Naive thymus-derived CD8-positive, alpha-beta T cell (primary cell): ENCODE measurements around the gene CACNA1C. TPM values are rescaled to one million over a fixed set of nuclear protein-coding genes. Genes with fewer than 3 reads are reported as not detected.

ENCODE experiments used
- ATAC-seq, 2 donors: fragments of 150-1000 bp; cut with Tn5 transposase in 1 of 2; sonication (Bioruptor Pico), chemical (Tn5 transposase) in 1 of 2; 1 replicate in 1 of 2; 2 replicates in 1 of 2; pipeline ENCODE4 v1.10.0; 2021; ENCODE audit warnings: mild to moderate bottlenecking in 2 of 2, moderate library complexity in 2 of 2
- POLR2A ChIA-PET: fragments of 350-600 bp; sonication (Branson Sonifier 250); formaldehyde crosslinking; loops from one replicate; lab custom pipeline; 2021; ENCODE audit warnings: antibody characterized with exemption; lab: Charles Lee
- DNase-seq, 10 donors: peaks; one replicate each; pipeline versions ENCODE4 v3.0.0 to v3.0.0-alpha.2; 2020 to 2022
- H3K27ac Mint-ChIP-seq, 10 donors: one replicate each; pipeline ENCODE4 v1.8.0; 2020 to 2022; ENCODE audit warnings: mild to moderate bottlenecking in 10 of 10, mixed read lengths in 10 of 10, moderate library complexity in 4 of 10, inconsistent platforms in 1 of 10
- H3K27me3 Mint-ChIP-seq, 5 donors: one replicate each; pipeline ENCODE4 v1.8.0; 2021 to 2022; ENCODE audit warnings: mixed read lengths in 5 of 5
- H3K36me3 Mint-ChIP-seq, 3 donors: one replicate each; pipeline ENCODE4 v1.8.0; 2020 to 2022; ENCODE audit warnings: mixed read lengths in 3 of 3, mild to moderate bottlenecking in 2 of 3, inconsistent platforms in 1 of 3
- H3K4me1 Mint-ChIP-seq, 4 donors: one replicate each; pipeline ENCODE4 v1.8.0; 2021 to 2022; ENCODE audit warnings: mixed read lengths in 4 of 4
- H3K4me3 Mint-ChIP-seq, 10 donors: one replicate each; pipeline ENCODE4 v1.8.0; 2020 to 2022; ENCODE audit warnings: mild to moderate bottlenecking in 10 of 10, mixed read lengths in 10 of 10, moderate library complexity in 6 of 10, inconsistent platforms in 1 of 10
- H3K9me3 Mint-ChIP-seq, 9 donors: one replicate each; pipeline ENCODE4 v1.8.0; 2020 to 2022; ENCODE audit warnings: mixed read lengths in 9 of 9, mild to moderate bottlenecking in 3 of 9, inconsistent platforms in 1 of 9, moderate library complexity in 1 of 9
- polyA plus RNA-seq, 3 donors: library from polyadenylated mRNA; unstranded; fragments of 300-500 nt; fragmentation: Illumina TruSeq; gene quantifications; one replicate each; pipeline ENCODE4 v1.2.3, GENCODE V29; 2021
- total RNA-seq, 8 experiments: library from RNA in 2 of 8; stranded (reverse) in 2 of 8; gene quantifications; one replicate each; pipeline ENCODE4 v1.2.3 and lab custom pipeline; 2021 to 2026

CACNA1C gene
- total and polyA plus RNA-seq, 5 experiments from 2014 or later, result 0.05 to 0.21 (median 0.16) TPM

GRCh38 chr12:2445968-2446367 lies 393.2 kb downstream of the CACNA1C start:
- Mint-ChIP-seq H3K27ac (no peak overlapping the region), H3K4me1 (peaks cover 0 to 5% (median 2%) of the 10 kb centered on the region in 4 donors), H3K36me3 (no peaks in the 10 kb centered on the region), H3K4me3 (no peak overlapping the region), H3K9me3 (peaks cover 0 to 2% (median 0%) of the 10 kb centered on the region in 9 donors), H3K27me3 (peaks cover 2 to 29% (median 13%) of the 10 kb centered on the region in 5 donors)
- DNase-seq (no peak), ATAC-seq (no peak)
- POLR2A ChIA-PET, result no interaction called here

- Mint-ChIP-seq H3K27ac (no peak overlapping the region), H3K36me3 (no peaks in the 10 kb centered on the region), H3K4me1 (peaks cover 0 to 5% (median 1%) of the 10 kb centered on the region in 4 donors), H3K4me3 (no peak overlapping the region), H3K27me3 (peaks cover 0 to 22% (median 13%) of the 10 kb centered on the region in 5 donors), H3K9me3 (peaks cover 0 to 2% (median 0%) of the 10 kb centered on the region in 9 donors)
- no peak for ATAC-seq
- no peak for DNase-seq
- POLR2A ChIA-PET, result no interaction called here
These were observed 395.1 kb downstream of the CACNA1C start for GRCh38 chr12:2447861-2448260.

DNA sequence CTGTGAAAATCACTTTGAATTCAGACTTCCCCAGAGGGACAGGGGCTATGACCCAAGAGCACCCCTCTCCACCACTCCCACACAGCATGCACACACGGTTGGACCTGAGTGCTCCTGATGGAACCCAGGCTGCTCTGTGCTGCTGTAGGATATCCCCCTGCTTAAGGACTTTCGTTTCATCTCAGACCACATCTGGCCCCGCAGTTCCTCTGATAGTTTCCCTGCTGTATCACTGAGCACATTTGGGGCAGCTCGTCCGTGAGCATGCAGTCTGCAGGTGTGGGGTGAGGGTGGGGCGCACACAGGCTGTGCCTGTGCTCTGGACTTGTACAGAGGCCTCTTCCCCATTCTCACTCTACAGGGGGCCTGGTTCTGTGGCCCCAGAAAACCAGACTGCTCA lies 396.8 kb downstream of the CACNA1C start:
- Mint-ChIP-seq H3K4me1 (peaks cover 0 to 5% (median 1%) of the 10 kb centered on the region in 4 donors), H3K27me3 (peaks cover 0 to 19% (median 13%) of the 10 kb centered on the region in 5 donors), H3K36me3 (no peaks in the 10 kb centered on the region), H3K4me3 (no peak overlapping the region), H3K9me3 (peaks cover 0 to 2% (median 0%) of the 10 kb centered on the region in 9 donors), H3K27ac (no peak overlapping the region)
- DNase-seq (no peak), ATAC-seq (no peak)
- POLR2A ChIA-PET, result no interaction called here

DNA sequence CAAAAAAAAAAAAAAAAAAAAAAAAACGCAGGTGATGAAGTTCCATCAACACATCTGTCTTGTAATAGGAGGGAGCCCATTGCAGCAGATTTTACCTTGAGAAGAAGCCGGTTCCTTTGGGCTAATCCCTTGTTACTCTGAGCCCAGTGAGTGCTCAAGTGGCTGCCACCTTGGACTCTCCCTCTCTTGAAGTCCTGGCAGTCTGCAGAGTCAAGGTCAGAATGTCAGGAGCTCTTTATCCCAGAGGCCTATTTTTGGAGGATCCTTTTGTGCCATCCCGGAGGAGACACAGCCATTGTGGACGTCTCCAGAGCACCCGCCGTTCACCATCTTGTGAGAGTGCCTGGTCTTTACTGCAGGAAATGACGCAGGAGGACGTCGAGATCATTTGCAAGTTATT lies 397.8 kb downstream of the CACNA1C start:
- POLR2A ChIA-PET, result no interaction called here
- H3K27ac Mint-ChIP-seq, result no peak overlapping the region

GRCh38 chr12:2451025-2451424 lies 398.2 kb downstream of the CACNA1C start:
- peaks cover 0 to 5% (median 1%) of the 10 kb centered on the region in 4 donors for H3K4me1 Mint-ChIP-seq
- POLR2A ChIA-PET, result no interaction called here
- H3K27me3 Mint-ChIP-seq, result peaks cover 0 to 8% (median 1%) of the 10 kb centered on the region in 5 donors
- H3K27ac Mint-ChIP-seq, result no peak overlapping the region
- no peak overlapping the region for H3K4me3 Mint-ChIP-seq
- no peak for ATAC-seq
- DNase-seq, result no peak
- no peaks in the 10 kb centered on the region for H3K9me3 Mint-ChIP-seq
- H3K36me3 Mint-ChIP-seq, result no peaks in the 10 kb centered on the region

More for the DNA sequence above, 397.8 kb downstream of the CACNA1C start:
- Mint-ChIP-seq H3K36me3 (no peaks in the 10 kb centered on the region), H3K9me3 (peaks cover 0 to 2% (median 0%) of the 10 kb centered on the region in 9 donors), H3K4me1 (peaks cover 0 to 5% (median 1%) of the 10 kb centered on the region in 4 donors), H3K4me3 (no peak overlapping the region), H3K27me3 (peaks cover 0 to 11% (median 6%) of the 10 kb centered on the region in 5 donors)
- ATAC-seq (no peak), DNase-seq (no peak)

DNA sequence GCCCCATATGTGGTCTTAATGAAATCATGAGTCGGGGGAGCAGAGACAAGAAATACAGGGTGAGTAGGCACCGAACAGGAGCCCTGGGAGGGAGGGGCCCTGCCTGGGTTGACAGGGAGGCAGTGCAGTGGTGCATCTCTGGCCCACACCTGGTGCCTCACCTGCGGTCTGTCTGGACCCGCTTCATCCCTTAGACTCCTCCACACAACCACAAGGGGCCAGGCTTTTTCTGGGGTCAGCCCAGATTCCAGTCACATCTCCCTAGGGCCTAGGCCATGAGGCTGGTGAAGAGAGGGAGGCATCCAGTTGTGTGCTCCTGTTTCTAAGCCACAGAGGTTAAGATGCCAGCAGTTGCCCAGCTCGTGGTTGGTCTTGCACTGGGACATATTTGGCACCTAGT lies 398.7 kb downstream of the CACNA1C start:
- no peak for DNase-seq
- Mint-ChIP-seq H3K27ac (no peak overlapping the region), H3K4me3 (no peak overlapping the region), H3K4me1 (peaks cover 0 to 5% (median 1%) of the 10 kb centered on the region in 4 donors), H3K9me3 (no peaks in the 10 kb centered on the region), H3K27me3 (peaks cover 0 to 6% (median 0%) of the 10 kb centered on the region in 5 donors), H3K36me3 (no peaks in the 10 kb centered on the region)
- no peak for ATAC-seq
- POLR2A ChIA-PET, result no interaction called here

DNA sequence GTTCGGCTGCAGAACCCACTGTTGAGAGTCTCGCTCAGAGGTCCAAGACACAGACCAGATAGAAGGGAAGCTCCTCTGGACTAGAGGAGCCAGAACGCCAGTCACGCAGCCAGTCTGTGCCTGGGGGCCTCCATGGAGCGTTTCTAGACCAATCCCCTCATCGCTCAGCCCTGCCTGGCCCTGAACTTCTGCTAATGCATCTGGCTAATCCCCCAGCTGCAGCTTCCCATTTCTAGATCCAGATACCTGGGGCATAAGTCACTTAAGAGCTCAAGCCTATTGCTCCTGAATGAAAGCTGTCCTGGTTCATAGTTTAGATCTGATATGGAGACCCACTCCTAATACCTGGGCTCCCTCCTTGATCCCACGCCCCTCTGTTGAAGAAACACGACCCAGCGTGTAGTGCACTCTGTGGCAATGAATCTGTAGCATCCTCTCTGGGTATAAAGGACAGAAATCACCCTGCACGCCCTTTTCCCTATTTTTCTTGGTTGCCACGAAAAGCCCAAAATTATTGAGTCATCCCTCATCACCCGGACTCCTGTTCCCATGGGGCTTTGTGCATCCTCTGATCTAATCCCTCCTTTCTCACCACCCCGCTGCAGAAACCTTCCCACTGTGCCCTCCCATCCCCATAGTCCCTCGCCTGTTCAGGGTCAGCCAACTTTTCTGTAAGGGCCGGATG lies 400.4 kb downstream of the CACNA1C start:
- Mint-ChIP-seq H3K4me1 (peaks cover 0 to 5% (median 1%) of the 10 kb centered on the region in 4 donors), H3K4me3 (no peak overlapping the region), H3K27me3 (no peaks in the 10 kb centered on the region), H3K27ac (no peak overlapping the region), H3K9me3 (no peaks in the 10 kb centered on the region), H3K36me3 (no peaks in the 10 kb centered on the region)
- DNase-seq, result no peak
- POLR2A ChIA-PET, result no interaction called here
- no peak for ATAC-seq

- Mint-ChIP-seq H3K27me3 (no peaks in the 10 kb centered on the region), H3K9me3 (no peaks in the 10 kb centered on the region), H3K27ac (no peak overlapping the region), H3K4me3 (no peak overlapping the region), H3K36me3 (no peaks in the 10 kb centered on the region), H3K4me1 (peaks cover 0 to 5% (median 1%) of the 10 kb centered on the region in 4 donors)
- no peak for DNase-seq
- POLR2A ChIA-PET, result no interaction called here
- no peak for ATAC-seq
These were observed 400.9 kb downstream of the CACNA1C start for GRCh38 chr12:2453761-2454090.

DNA sequence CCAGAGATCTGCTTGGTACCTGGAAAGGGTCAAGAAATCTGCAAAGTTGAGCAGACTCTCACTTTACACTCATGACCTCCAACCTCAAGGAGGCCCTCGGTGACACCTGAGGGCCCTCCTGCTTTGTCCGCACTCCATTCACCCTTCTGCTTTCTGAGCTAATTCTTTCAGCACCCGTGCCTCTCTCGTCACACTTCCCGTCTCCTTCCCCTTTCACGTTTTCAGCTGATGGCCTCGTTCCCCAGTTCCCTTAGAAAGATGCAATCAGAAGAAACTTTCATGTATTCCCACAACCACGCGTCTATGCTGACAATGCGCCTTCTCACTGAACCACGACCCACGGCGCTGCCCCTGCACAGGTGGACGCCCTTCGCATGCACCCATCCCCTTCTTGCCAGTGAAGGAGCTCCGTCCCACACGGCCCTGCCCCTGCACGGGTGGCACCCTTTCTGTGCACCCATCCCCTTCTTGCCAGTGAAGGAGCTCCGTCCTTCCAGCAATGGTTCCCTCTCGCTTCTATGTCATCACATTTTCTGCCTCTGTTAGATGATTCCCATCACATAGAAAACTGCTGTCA lies 401.9 kb downstream of the CACNA1C start:
- H3K27ac Mint-ChIP-seq, result no peak overlapping the region
- H3K27me3 Mint-ChIP-seq, result no peaks in the 10 kb centered on the region
- POLR2A ChIA-PET, result no interaction called here
- H3K4me3 Mint-ChIP-seq, result no peak overlapping the region
- DNase-seq (no peak), ATAC-seq (no peak)
- no peaks in the 10 kb centered on the region for H3K9me3 Mint-ChIP-seq
- H3K4me1 Mint-ChIP-seq, result peaks cover 0 to 2% (median under 1%) of the 10 kb centered on the region in 4 donors
- H3K36me3 Mint-ChIP-seq, result no peaks in the 10 kb centered on the region

DNA sequence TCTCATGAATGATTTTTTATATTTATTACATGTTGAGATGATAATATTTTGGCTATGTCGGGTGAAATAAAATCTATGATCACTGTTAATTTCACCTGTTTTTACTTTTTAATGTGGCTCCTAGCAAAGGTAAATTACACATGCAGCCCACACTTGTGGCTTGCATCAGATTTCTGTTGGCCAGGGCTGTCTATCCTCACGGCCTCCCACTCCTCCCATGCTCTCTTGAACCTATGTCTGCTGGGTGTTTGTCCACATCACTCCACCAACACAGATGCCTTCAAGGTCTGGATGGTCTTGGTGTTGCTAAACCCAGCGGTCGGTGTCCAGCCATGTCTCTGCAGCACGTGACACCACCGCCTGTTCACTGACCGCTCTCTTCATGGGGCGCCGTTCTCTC lies 402.6 kb downstream of the CACNA1C start:
- no peaks in the 10 kb centered on the region for H3K9me3 Mint-ChIP-seq
- POLR2A ChIA-PET, result no interaction called here
- H3K27ac Mint-ChIP-seq, result no peak overlapping the region
- H3K27me3 Mint-ChIP-seq, result no peaks in the 10 kb centered on the region
- H3K4me3 Mint-ChIP-seq, result no peak overlapping the region
- H3K36me3 Mint-ChIP-seq, result no peaks in the 10 kb centered on the region
- ATAC-seq (no peak), DNase-seq (no peak)
- H3K4me1 Mint-ChIP-seq, result peaks cover 0 to 5% (median under 1%) of the 10 kb centered on the region in 4 donors

DNA sequence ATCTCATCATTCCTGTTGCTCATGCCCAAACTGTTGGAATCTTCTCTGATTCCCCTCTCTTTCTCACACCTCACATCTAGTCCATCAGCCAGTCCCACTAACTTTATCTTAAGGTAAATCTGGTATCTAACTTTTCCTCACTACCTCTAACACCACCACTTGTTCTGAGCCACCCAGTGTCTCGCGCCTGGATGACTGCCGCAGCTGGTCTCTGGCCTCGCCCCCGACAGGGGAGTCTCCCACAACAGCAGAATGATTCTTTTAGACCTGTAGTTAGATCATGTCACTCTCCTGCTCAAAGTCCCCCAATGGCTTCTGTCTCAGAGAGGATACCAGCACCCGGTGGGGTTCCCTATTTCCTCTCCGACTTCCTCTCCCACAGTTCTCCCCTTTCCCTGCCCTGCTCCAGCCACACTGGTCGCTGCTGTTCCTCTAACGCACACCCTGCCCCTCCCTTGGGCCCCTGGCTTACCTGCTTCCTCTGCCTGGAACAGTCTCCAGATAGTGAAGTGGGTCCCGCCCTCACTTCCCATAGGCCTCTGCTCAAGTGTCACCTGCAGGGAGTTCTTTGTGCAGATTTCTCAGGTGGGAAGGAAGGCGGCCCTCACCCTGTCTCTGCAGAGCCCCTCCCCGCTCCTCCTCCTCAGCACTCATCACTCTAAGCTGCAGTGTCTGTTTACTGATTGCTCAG lies 403.5 kb downstream of the CACNA1C start:
- Mint-ChIP-seq H3K4me3 (no peak overlapping the region), H3K4me1 (peaks cover 0 to 13% (median 3%) of the 10 kb centered on the region in 4 donors)

DNA sequence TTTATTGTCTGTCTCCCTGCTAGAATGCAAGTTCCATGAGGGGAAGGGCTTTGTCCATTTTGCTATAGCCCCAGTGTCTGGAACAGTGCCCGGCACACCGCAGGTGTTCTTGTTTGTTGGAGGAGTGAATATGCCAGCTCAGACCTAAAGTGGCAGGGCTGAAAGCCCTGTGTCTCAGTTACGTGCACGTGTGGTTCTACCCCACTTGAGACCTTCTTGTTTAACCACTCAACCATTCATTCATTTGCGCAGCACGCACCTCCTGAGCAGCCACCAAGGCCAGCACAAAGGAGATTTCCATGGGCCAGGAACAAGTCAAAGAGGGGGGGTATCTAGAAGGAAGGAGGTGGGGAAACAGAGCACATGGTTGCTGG lies 404.0 kb downstream of the CACNA1C start:
- DNase-seq (no peak), ATAC-seq (no peak)
- Mint-ChIP-seq H3K4me1 (peaks cover 0 to 18% (median 3%) of the 10 kb centered on the region in 4 donors), H3K4me3 (no peak overlapping the region), H3K36me3 (no peaks in the 10 kb centered on the region), H3K27ac (no peak overlapping the region), H3K27me3 (no peaks in the 10 kb centered on the region), H3K9me3 (no peaks in the 10 kb centered on the region)
- POLR2A ChIA-PET, result no interaction called here

More for the DNA sequence above, 403.5 kb downstream of the CACNA1C start:
- no peaks in the 10 kb centered on the region for H3K9me3 Mint-ChIP-seq
- H3K27me3 Mint-ChIP-seq, result no peaks in the 10 kb centered on the region
- no peaks in the 10 kb centered on the region for H3K36me3 Mint-ChIP-seq
- ATAC-seq (no peak), DNase-seq (no peak)
- H3K27ac Mint-ChIP-seq, result no peak overlapping the region
- POLR2A ChIA-PET, result no interaction called here

- POLR2A ChIA-PET, result no interaction called here
- Mint-ChIP-seq H3K27me3 (no peaks in the 10 kb centered on the region), H3K27ac (no peak overlapping the region), H3K9me3 (no peaks in the 10 kb centered on the region), H3K4me1 (peaks cover 0 to 18% (median 3%) of the 10 kb centered on the region in 4 donors), H3K4me3 (no peak overlapping the region), H3K36me3 (no peaks in the 10 kb centered on the region)
- DNase-seq, result no peak
- no peak for ATAC-seq
These were observed 404.6 kb downstream of the CACNA1C start for GRCh38 chr12:2457215-2457932.
